Upper lobe of left lung (tissue), 6 donors: ENCODE data around the gene ERGIC1. TPM values are rescaled to one million over a fixed set of nuclear protein-coding genes. Genes with fewer than 3 reads are reported as not detected.

ENCODE experiments used
- ATAC-seq, 2 donors: fragments of 200-7000 bp; cut with Tn5 transposase; one replicate each; pipeline ENCODE4 v1.9.1; 2022; ENCODE audit warnings: mild to moderate bottlenecking in 2 of 2, moderate library complexity in 2 of 2; ENCODE audit not compliant: low FRiP score in 2 of 2
- DNase-seq, 2 donors: peaks; one replicate each; pipeline ENCODE4 v3.0.0-alpha.2; 2019 to 2020
- H3K27ac ChIP-seq, 4 donors: fragments of 200-600 bp; sonication (generic); one replicate each; pipeline ENCODE4 v1.5.1; 2016 to 2019
- H3K27me3 ChIP-seq, 4 donors: fragments of 200-600 bp; sonication (generic); one replicate each; pipeline ENCODE4 v1.5.1; 2017 to 2019
- H3K36me3 ChIP-seq, 4 donors: fragments of 200-600 bp; sonication (generic); one replicate each; pipeline ENCODE4 v1.5.1; 2016 to 2019
- H3K4me1 ChIP-seq, 4 donors: fragments of 200-600 bp; sonication (generic); one replicate each; pipeline ENCODE4 v1.5.1; 2018 to 2019
- H3K4me3 ChIP-seq, 4 donors: fragments of 200-600 bp; sonication (generic); one replicate each; pipeline ENCODE4 v1.5.1; 2017 to 2019; ENCODE audit warnings: mild to moderate bottlenecking in 2 of 4, moderate library complexity in 1 of 4
- H3K9me3 ChIP-seq, 4 donors: fragments of 200-600 bp; sonication (generic); one replicate each; pipeline ENCODE4 v1.5.1; 2018 to 2019
- CTCF ChIP-seq, 6 experiments: fragments of 450-650 bp in 4 of 6; fragments of 200-600 bp in 2 of 6; sonication (generic) in 2 of 6; IDR thresholded peaks; one replicate each; pipeline ENCODE4 v1.5.1; 2016 to 2019; ENCODE audit warnings: antibody characterized with exemption in 6 of 6
- EP300 ChIP-seq, 4 donors: sonication (generic); formaldehyde crosslinking; IDR thresholded peaks; one replicate each; pipeline ENCODE4 v1.5.1; 2017; ENCODE audit warnings: antibody characterized with exemption in 4 of 4, control low read depth in 2 of 4
- POLR2A ChIP-seq, 4 donors: fragments of 450-650 bp; IDR thresholded peaks; one replicate each; pipeline ENCODE4 v1.5.1; 2016 to 2017; ENCODE audit warnings: antibody characterized with exemption in 4 of 4, mild to moderate bottlenecking in 2 of 4
- POLR2AphosphoS5 ChIP-seq, 2 donors: sonication (generic); formaldehyde crosslinking; IDR thresholded peaks; one replicate each; pipeline ENCODE4 v1.5.1; 2017; ENCODE audit warnings: antibody characterized with exemption in 2 of 2
- WGBS, 2 donors: methylation state at CpG; one replicate each; pipeline ENCODE4 v1.1.5; 2017 to 2018; 5-methylcytosine and 5-hydroxymethylcytosine counted together
- small RNA-seq, 4 donors: library from RNA; depleted of rRNA; stranded (forward); fragments of <200 nt; gene quantifications; one replicate each; pipeline ENCODE3, GENCODE V24; 2016
- total RNA-seq, 6 donors: library from RNA; depleted of rRNA in 4 of 6; stranded (reverse); fragments of >200 nt in 4 of 6; gene quantifications; one replicate each; pipeline versions ENCODE4 v1.1.0 to v1.2.1, GENCODE V29; 2016 to 2021
- donor health status: DM: no; HTN: no; CAD: no; lungs with moderate emphysema.
- donor health status: DM: no; HTN: yes; CAD: no; lungs with severe emphysema.

Gene ERGIC1
- total RNA-seq, 6 donors from 2014 or later, result 158 to 225 (median 173) TPM

GRCh38 chr5:173001229-173001841 lies 167.3 kb downstream of the ERGIC1 start:
- TF ChIP-seq POLR2AphosphoS5 (IDR thresholded peaks at IDR 0.05) (no peak), EP300 (IDR thresholded peaks at IDR 0.05) (no peak), CTCF (IDR thresholded peaks at IDR 0.05) (no peak), POLR2A (IDR thresholded peaks at IDR 0.05) (no peak)
- no peak for DNase-seq
- Histone ChIP-seq H3K4me1 (peaks cover 15 to 39% (median 33%) of the 10 kb centered on the region in 4 donors), H3K27me3 (no peaks in the 10 kb centered on the region), H3K27ac (no peak overlapping the region), H3K4me3 (no peak overlapping the region), H3K9me3 (no peaks in the 10 kb centered on the region), H3K36me3 (peaks cover 0 to 18% (median 12%) of the 10 kb centered on the region in 4 donors)
- 73 to 80% methylated on average over 9 of the region's 9 CpGs for WGBS, 2 donors
- no peak for ATAC-seq

Small RNA genes lying within 50 kb of the gene (small RNA-seq; reads per million reads assigned to genes)
- 0 reads per million in 4 donors for gene AC022217.4

Other genes starting within 250 kb of the ERGIC1 start
- gene NEURL1B, start 193.0 kb upstream of the ERGIC1 start, total RNA-seq, result 10 to 100 TPM in 4 of 6 donors, 1 to 10 TPM in 2; 6.3 to 29.4 (median 15.1) TPM
- 1,000 to 10,000 TPM in 3 of 6 donors, 100 to 1,000 TPM in 3; 568 to 1,492 (median 904) TPM for gene DUSP1, start 63.1 kb upstream of the ERGIC1 start, total RNA-seq
- gene RPL26L1, start 125.2 kb downstream of the ERGIC1 start, total RNA-seq, result 10 to 100 TPM; 10.5 to 31.0 (median 23.9) TPM
- gene ATP6V0E1, start 149.5 kb downstream of the ERGIC1 start, total RNA-seq, result 100 to 1,000 TPM in 4 of 6 donors, 10 to 100 TPM in 2; 58.7 to 317 (median 198) TPM
- 10 to 100 TPM; 22.0 to 65.0 (median 38.0) TPM for gene CREBRF, start 222.1 kb downstream of the ERGIC1 start, total RNA-seq